GM12878 (cell line): ENCODE measurements around the gene SLC5A6. TPM values are rescaled to one million over a fixed set of nuclear protein-coding genes. Genes with fewer than 3 reads are reported as not detected.

ENCODE experiments used
- GABPA ChIP-seq: IDR thresholded peaks from 2 replicates; pipeline ENCODE4 v1.6.1; 2014; ENCODE audit warnings: antibody characterized with exemption, low read depth, mild to moderate bottlenecking, inconsistent platforms
- HDAC6 ChIP-seq: fragments of 200-600 bp; sonication (generic); IDR thresholded peaks from one replicate; pipeline ENCODE4 v1.8.0; 2017; ENCODE audit warnings: antibody characterized with exemption; ENCODE audit not compliant: unreplicated experiment
- IKZF2 ChIP-seq, 2 experiments: fragments of 450-650 bp; IDR thresholded peaks; 2 replicates each; pipeline ENCODE4 v1.6.1; 2017; ENCODE audit warnings: mild to moderate bottlenecking in 2 of 2, moderate library complexity in 2 of 2
- IRF4 ChIP-seq: IDR thresholded peaks from 2 replicates; pipeline ENCODE4 v1.6.1; 2011; ENCODE audit warnings: low read depth, low read length
- PML ChIP-seq: IDR thresholded peaks from 2 replicates; pipeline ENCODE4 v1.6.1; 2012; ENCODE audit warnings: low read length, inconsistent platforms
- SMAD1 ChIP-seq: fragments of 450-650 bp; IDR thresholded peaks from 2 replicates; pipeline ENCODE4 v1.6.1; 2018; ENCODE audit warnings: mild to moderate bottlenecking, low read depth; ENCODE audit not compliant: partially characterized antibody
- SREBF1 ChIP-seq: IDR thresholded peaks from 2 replicates; pipeline ENCODE4 v1.6.1; 2012; ENCODE audit warnings: mild to moderate bottlenecking, low read length
- ZNF24 ChIP-seq: fragments of 450-650 bp; IDR thresholded peaks from 2 replicates; pipeline ENCODE4 v1.6.1; 2017; ENCODE audit warnings: antibody characterized with exemption, mild to moderate bottlenecking
- polyA plus RNA-seq, 11 experiments: library from polyadenylated mRNA; depleted of rRNA in 4 of 11; unstranded in 6 of 11; stranded (reverse) in 5 of 11; fragments of >200 nt; fragmentation: Nextera tagmentation in 4 of 11; fragmentation: Illumina TruSeq in 1 of 11; extraction: Ambion mirVana in 4 of 11; extraction: Trizol in 1 of 11; gene quantifications; 1 replicate in 1 of 11; 2 replicates in 10 of 11; pipeline versions ENCODE4 v1.2.1 to v1.2.3, GENCODE V29; 2011 to 2016; ENCODE audit warnings: inconsistent platforms in 2 of 11, missing spikeins in 2 of 11, low read depth in 1 of 11
- total RNA-seq, 4 experiments: library from RNA; depleted of rRNA in 3 of 4; stranded (reverse); fragments of >200 nt in 3 of 4; fragmentation: Illumina TruSeq in 1 of 4; extraction: Trizol in 1 of 4; gene quantifications; 2 replicates each; pipeline versions ENCODE4 v1.2.1 to v1.2.3, GENCODE V29; 2013 to 2021
- TF ChIP-seq, protein P1 (sequence below), 3 experiments: IDR thresholded peaks in 2 of 3; conservative IDR thresholded peaks in 1 of 3; 2 replicates each; pipeline ENCODE4 v1.5.1; 2011; ENCODE audit warnings: low read depth in 3 of 3, low read length in 3 of 3, mild to moderate bottlenecking in 3 of 3, control low read depth in 2 of 3, moderate library complexity in 2 of 3, inconsistent platforms in 1 of 3, mixed read lengths in 1 of 3; ENCODE audit not compliant: control insufficient read depth in 2 of 3, insufficient read depth in 1 of 3; ENCODE audit errors: extremely low read depth in 1 of 3
- TF ChIP-seq, protein P2 (sequence below): IDR thresholded peaks from 2 replicates; pipeline ENCODE4 v1.6.1; 2012; ENCODE audit warnings: low read depth, low read length, improper control_type of control experiment
- TF ChIP-seq, protein P3 (sequence below): IDR thresholded peaks from 2 replicates; pipeline ENCODE4 v1.6.1; 2011; ENCODE audit warnings: mild to moderate bottlenecking, low read depth, low read length, moderate library complexity; ENCODE audit not compliant: insufficient replicate concordance
- TF ChIP-seq, protein P4 (sequence below): fragments of 450-650 bp; IDR thresholded peaks from 2 replicates; pipeline ENCODE4 v1.6.1; 2017; ENCODE audit warnings: borderline replicate concordance

Gene SLC5A6
- total and polyA plus RNA-seq, 10 of the 15 experiments (the other 5 are each of a cell fraction or from before 2014, with no cell fraction given) = 13.1 to 101 (median 55.3) TPM

DNA sequence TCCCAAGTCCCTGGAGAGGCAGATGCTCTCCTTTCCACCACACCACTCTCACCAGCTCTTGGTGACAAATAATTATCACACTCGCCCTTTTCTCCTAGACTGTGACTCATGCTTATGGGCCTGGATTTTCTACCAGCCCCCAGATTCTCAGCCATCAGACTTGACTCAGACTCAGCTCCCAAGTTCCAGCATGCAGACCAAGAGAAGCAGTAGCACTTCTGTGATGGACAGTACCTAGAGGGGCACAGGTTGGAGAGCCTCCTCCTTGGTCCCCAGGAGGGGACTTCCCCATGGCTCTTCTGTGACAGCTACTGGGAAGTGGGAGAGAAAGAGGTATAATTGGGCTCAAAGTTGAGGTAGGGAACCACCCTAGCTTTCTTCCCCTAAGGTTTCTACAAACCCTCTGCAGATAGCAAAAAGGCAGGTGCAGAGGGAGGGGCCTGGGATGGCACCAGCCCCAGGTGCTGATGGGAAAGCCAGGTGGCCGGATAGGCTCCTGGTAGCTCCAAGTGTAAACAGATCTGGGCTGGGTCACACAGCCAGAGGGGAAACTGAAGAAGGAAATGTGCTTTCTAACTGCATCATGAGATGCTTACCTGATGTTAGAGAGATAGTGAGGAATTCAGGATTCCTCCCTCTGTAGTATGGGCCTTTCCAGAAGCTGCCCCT is 59.1 kb downstream of the SLC5A6 start (continued):
- TF ChIP-seq ZNF24 = no peak
- TF ChIP-seq, protein P1, sequence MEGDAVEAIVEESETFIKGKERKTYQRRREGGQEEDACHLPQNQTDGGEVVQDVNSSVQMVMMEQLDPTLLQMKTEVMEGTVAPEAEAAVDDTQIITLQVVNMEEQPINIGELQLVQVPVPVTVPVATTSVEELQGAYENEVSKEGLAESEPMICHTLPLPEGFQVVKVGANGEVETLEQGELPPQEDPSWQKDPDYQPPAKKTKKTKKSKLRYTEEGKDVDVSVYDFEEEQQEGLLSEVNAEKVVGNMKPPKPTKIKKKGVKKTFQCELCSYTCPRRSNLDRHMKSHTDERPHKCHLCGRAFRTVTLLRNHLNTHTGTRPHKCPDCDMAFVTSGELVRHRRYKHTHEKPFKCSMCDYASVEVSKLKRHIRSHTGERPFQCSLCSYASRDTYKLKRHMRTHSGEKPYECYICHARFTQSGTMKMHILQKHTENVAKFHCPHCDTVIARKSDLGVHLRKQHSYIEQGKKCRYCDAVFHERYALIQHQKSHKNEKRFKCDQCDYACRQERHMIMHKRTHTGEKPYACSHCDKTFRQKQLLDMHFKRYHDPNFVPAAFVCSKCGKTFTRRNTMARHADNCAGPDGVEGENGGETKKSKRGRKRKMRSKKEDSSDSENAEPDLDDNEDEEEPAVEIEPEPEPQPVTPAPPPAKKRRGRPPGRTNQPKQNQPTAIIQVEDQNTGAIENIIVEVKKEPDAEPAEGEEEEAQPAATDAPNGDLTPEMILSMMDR (IDR thresholded peaks at IDR 0.05 in 2 of 3, conservative IDR thresholded peaks at IDR 0.05 in 1 of 3; ENCODE audit: control insufficient read depth in 2 of 3, extremely low read depth in 1 of 3, insufficient read depth in 1 of 3, low read depth in 3 of 3, low read length in 3 of 3) = no peak
- TF ChIP-seq HDAC6 = no peak
- no peak for TF ChIP-seq SREBF1
- no peak for TF ChIP-seq PML
- TF ChIP-seq, protein P2, sequence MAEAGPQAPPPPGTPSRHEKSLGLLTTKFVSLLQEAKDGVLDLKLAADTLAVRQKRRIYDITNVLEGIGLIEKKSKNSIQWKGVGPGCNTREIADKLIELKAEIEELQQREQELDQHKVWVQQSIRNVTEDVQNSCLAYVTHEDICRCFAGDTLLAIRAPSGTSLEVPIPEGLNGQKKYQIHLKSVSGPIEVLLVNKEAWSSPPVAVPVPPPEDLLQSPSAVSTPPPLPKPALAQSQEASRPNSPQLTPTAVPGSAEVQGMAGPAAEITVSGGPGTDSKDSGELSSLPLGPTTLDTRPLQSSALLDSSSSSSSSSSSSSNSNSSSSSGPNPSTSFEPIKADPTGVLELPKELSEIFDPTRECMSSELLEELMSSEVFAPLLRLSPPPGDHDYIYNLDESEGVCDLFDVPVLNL = no peak
- TF ChIP-seq SMAD1 = no peak
- TF ChIP-seq IRF4 = no peak
- TF ChIP-seq, protein P3, sequence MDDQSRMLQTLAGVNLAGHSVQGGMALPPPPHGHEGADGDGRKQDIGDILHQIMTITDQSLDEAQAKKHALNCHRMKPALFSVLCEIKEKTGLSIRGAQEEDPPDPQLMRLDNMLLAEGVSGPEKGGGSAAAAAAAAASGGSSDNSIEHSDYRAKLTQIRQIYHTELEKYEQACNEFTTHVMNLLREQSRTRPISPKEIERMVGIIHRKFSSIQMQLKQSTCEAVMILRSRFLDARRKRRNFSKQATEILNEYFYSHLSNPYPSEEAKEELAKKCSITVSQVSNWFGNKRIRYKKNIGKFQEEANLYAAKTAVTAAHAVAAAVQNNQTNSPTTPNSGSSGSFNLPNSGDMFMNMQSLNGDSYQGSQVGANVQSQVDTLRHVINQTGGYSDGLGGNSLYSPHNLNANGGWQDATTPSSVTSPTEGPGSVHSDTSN = no peak
- TF ChIP-seq, protein P4, sequence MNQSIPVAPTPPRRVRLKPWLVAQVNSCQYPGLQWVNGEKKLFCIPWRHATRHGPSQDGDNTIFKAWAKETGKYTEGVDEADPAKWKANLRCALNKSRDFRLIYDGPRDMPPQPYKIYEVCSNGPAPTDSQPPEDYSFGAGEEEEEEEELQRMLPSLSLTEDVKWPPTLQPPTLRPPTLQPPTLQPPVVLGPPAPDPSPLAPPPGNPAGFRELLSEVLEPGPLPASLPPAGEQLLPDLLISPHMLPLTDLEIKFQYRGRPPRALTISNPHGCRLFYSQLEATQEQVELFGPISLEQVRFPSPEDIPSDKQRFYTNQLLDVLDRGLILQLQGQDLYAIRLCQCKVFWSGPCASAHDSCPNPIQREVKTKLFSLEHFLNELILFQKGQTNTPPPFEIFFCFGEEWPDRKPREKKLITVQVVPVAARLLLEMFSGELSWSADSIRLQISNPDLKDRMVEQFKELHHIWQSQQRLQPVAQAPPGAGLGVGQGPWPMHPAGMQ = no peak
- no peak for TF ChIP-seq GABPA
- TF ChIP-seq IKZF2 (IDR thresholded peaks at IDR 0.05) = no peak
- TF ChIP-seq, all 136 proteins: peak for 0
